ENCODE measurements around the gene F12. TPM values are rescaled to one million over a fixed set of nuclear protein-coding genes. Genes with fewer than 3 reads are reported as not detected.

The F12 gene
- total RNA-seq, 1 experiment from 2014 or later = 10.0 TPM

DNA sequence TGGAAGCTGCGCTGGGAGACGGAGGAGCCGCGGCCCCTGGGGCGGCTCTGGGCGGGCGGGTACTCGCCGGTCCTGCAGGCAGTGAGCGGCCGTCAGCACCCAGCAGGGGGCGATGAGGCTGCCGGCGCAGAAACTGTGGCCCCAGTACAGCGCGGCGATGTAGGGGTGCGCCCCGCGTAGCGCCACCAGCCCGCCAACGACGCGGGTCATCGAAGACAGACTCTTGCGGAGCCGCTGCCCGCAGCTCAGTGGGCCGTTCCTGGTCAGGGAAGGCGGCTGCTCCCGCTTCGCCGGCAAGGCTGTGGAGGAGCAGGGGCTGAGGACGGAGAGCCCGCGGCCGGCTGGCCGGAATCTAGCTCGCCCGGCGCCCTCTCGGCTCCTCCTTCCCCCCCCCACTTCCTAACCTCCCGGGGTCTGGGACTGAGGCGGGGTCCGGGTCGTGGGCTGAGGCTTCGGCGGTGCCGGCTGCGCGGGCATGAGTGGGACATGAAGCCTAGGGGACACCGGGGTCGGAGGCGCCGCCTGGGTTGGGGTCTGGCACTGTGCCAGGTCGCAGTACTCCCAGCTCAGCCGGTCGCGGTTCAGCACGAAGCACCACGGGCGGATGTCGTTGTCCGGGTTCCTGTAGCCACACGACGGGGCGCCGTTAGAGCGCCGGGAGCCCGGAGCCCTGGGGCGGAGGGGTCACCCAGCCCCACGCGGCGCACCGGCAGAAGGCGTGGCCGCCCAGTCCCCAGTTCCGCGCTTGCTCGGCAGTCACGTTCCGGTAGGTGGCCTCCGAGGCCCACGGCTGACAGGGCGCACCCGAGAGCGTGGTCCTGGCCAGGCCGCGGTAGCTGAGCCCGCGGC, 5.3 kb downstream of the F12 start (continued):
- TF ChIP-seq, protein P1, sequence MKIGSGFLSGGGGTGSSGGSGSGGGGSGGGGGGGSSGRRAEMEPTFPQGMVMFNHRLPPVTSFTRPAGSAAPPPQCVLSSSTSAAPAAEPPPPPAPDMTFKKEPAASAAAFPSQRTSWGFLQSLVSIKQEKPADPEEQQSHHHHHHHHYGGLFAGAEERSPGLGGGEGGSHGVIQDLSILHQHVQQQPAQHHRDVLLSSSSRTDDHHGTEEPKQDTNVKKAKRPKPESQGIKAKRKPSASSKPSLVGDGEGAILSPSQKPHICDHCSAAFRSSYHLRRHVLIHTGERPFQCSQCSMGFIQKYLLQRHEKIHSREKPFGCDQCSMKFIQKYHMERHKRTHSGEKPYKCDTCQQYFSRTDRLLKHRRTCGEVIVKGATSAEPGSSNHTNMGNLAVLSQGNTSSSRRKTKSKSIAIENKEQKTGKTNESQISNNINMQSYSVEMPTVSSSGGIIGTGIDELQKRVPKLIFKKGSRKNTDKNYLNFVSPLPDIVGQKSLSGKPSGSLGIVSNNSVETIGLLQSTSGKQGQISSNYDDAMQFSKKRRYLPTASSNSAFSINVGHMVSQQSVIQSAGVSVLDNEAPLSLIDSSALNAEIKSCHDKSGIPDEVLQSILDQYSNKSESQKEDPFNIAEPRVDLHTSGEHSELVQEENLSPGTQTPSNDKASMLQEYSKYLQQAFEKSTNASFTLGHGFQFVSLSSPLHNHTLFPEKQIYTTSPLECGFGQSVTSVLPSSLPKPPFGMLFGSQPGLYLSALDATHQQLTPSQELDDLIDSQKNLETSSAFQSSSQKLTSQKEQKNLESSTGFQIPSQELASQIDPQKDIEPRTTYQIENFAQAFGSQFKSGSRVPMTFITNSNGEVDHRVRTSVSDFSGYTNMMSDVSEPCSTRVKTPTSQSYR (CRISPR knock-in tag; IDR thresholded peaks at IDR 0.05) = no peak
- TF ChIP-seq ZNF423 (CRISPR knock-in tag; IDR thresholded peaks at IDR 0.05) (peak; percentile 62), NFE2L1 (CRISPR knock-in tag; IDR thresholded peaks at IDR 0.05) (no peak), ZNF671 (CRISPR knock-in tag; IDR thresholded peaks at IDR 0.05) (no peak), TCF7 (CRISPR knock-in tag; IDR thresholded peaks at IDR 0.05; ENCODE audit: low read depth) (no peak), ZNF138 (CRISPR knock-in tag; conservative IDR thresholded peaks at IDR 0.05) (no peak), TP53 (CRISPR knock-in tag; IDR thresholded peaks at IDR 0.05) (no peak), ATF1 (CRISPR knock-in tag; IDR thresholded peaks at IDR 0.05) (0 out of 2 replicates have a peak, but pooled peaks have one; percentile 15), EMX1 (CRISPR knock-in tag; IDR thresholded peaks at IDR 0.05) (0 out of 2 replicates have a peak, but pooled peaks have one; percentile 52), ZNF317 (CRISPR knock-in tag; IDR thresholded peaks at IDR 0.05; ENCODE audit: borderline replicate concordance, low read depth) (peak; percentile 40; the same call in 1 of the 2 replicates), ZNF263 (CRISPR knock-in tag; IDR thresholded peaks at IDR 0.05; ENCODE audit: low read depth) (peak; percentile 81)
- TF ChIP-seq, protein P2, sequence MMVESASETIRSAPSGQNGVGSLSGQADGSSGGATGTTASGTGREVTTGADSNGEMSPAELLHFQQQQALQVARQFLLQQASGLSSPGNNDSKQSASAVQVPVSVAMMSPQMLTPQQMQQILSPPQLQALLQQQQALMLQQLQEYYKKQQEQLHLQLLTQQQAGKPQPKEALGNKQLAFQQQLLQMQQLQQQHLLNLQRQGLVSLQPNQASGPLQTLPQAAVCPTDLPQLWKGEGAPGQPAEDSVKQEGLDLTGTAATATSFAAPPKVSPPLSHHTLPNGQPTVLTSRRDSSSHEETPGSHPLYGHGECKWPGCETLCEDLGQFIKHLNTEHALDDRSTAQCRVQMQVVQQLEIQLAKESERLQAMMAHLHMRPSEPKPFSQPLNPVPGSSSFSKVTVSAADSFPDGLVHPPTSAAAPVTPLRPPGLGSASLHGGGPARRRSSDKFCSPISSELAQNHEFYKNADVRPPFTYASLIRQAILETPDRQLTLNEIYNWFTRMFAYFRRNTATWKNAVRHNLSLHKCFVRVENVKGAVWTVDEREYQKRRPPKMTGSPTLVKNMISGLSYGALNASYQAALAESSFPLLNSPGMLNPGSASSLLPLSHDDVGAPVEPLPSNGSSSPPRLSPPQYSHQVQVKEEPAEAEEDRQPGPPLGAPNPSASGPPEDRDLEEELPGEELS (CRISPR knock-in tag; IDR thresholded peaks at IDR 0.05) = peak; percentile 59; the same call in 1 of the 2 replicates
- TF ChIP-seq, protein P3, sequence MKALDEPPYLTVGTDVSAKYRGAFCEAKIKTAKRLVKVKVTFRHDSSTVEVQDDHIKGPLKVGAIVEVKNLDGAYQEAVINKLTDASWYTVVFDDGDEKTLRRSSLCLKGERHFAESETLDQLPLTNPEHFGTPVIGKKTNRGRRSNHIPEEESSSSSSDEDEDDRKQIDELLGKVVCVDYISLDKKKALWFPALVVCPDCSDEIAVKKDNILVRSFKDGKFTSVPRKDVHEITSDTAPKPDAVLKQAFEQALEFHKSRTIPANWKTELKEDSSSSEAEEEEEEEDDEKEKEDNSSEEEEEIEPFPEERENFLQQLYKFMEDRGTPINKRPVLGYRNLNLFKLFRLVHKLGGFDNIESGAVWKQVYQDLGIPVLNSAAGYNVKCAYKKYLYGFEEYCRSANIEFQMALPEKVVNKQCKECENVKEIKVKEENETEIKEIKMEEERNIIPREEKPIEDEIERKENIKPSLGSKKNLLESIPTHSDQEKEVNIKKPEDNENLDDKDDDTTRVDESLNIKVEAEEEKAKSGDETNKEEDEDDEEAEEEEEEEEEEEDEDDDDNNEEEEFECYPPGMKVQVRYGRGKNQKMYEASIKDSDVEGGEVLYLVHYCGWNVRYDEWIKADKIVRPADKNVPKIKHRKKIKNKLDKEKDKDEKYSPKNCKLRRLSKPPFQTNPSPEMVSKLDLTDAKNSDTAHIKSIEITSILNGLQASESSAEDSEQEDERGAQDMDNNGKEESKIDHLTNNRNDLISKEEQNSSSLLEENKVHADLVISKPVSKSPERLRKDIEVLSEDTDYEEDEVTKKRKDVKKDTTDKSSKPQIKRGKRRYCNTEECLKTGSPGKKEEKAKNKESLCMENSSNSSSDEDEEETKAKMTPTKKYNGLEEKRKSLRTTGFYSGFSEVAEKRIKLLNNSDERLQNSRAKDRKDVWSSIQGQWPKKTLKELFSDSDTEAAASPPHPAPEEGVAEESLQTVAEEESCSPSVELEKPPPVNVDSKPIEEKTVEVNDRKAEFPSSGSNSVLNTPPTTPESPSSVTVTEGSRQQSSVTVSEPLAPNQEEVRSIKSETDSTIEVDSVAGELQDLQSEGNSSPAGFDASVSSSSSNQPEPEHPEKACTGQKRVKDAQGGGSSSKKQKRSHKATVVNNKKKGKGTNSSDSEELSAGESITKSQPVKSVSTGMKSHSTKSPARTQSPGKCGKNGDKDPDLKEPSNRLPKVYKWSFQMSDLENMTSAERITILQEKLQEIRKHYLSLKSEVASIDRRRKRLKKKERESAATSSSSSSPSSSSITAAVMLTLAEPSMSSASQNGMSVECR (CRISPR knock-in tag; IDR thresholded peaks at IDR 0.05; ENCODE audit: borderline replicate concordance) = no peak; the same call in 1 of the 2 replicates
- TF ChIP-seq, protein P4, sequence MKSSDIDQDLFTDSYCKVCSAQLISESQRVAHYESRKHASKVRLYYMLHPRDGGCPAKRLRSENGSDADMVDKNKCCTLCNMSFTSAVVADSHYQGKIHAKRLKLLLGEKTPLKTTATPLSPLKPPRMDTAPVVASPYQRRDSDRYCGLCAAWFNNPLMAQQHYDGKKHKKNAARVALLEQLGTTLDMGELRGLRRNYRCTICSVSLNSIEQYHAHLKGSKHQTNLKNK (CRISPR knock-in tag; IDR thresholded peaks at IDR 0.05) = no peak
- TF ChIP-seq, protein P5, sequence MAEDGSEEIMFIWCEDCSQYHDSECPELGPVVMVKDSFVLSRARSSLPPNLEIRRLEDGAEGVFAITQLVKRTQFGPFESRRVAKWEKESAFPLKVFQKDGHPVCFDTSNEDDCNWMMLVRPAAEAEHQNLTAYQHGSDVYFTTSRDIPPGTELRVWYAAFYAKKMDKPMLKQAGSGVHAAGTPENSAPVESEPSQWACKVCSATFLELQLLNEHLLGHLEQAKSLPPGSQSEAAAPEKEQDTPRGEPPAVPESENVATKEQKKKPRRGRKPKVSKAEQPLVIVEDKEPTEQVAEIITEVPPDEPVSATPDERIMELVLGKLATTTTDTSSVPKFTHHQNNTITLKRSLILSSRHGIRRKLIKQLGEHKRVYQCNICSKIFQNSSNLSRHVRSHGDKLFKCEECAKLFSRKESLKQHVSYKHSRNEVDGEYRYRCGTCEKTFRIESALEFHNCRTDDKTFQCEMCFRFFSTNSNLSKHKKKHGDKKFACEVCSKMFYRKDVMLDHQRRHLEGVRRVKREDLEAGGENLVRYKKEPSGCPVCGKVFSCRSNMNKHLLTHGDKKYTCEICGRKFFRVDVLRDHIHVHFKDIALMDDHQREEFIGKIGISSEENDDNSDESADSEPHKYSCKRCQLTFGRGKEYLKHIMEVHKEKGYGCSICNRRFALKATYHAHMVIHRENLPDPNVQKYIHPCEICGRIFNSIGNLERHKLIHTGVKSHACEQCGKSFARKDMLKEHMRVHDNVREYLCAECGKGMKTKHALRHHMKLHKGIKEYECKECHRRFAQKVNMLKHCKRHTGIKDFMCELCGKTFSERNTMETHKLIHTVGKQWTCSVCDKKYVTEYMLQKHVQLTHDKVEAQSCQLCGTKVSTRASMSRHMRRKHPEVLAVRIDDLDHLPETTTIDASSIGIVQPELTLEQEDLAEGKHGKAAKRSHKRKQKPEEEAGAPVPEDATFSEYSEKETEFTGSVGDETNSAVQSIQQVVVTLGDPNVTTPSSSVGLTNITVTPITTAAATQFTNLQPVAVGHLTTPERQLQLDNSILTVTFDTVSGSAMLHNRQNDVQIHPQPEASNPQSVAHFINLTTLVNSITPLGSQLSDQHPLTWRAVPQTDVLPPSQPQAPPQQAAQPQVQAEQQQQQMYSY (CRISPR knock-in tag; IDR thresholded peaks at IDR 0.05) = no peak; the same call in 1 of the 2 replicates
- TF ChIP-seq, protein P6, sequence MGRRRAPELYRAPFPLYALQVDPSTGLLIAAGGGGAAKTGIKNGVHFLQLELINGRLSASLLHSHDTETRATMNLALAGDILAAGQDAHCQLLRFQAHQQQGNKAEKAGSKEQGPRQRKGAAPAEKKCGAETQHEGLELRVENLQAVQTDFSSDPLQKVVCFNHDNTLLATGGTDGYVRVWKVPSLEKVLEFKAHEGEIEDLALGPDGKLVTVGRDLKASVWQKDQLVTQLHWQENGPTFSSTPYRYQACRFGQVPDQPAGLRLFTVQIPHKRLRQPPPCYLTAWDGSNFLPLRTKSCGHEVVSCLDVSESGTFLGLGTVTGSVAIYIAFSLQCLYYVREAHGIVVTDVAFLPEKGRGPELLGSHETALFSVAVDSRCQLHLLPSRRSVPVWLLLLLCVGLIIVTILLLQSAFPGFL (CRISPR knock-in tag; IDR thresholded peaks at IDR 0.05; ENCODE audit: borderline replicate concordance) = no peak
- TF ChIP-seq, protein P7, sequence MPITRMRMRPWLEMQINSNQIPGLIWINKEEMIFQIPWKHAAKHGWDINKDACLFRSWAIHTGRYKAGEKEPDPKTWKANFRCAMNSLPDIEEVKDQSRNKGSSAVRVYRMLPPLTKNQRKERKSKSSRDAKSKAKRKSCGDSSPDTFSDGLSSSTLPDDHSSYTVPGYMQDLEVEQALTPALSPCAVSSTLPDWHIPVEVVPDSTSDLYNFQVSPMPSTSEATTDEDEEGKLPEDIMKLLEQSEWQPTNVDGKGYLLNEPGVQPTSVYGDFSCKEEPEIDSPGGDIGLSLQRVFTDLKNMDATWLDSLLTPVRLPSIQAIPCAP (CRISPR knock-in tag; IDR thresholded peaks at IDR 0.05) = 0 out of 2 replicates have a peak, but pooled peaks have one; percentile 31
- TF ChIP-seq, protein P8, sequence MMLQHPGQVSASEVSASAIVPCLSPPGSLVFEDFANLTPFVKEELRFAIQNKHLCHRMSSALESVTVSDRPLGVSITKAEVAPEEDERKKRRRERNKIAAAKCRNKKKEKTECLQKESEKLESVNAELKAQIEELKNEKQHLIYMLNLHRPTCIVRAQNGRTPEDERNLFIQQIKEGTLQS (CRISPR knock-in tag; conservative IDR thresholded peaks at IDR 0.05) = no peak

Measured in WTC11 (cell line).